ENCODE results near the gene CKLF.

The CKLF gene, protein sequence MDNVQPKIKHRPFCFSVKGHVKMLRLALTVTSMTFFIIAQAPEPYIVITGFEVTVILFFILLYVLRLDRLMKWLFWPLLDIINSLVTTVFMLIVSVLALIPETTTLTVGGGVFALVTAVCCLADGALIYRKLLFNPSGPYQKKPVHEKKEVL

GRCh38 chr16:66552286-66553177 is at the start of gene CKLF:
TSS of gene CKLF (plus strand) at chr16:66552576. CDS start at chr16:66552716, 140 bp downstream.
- Histone ChIP-seq H3K36me3 (ENCODE audit: insufficient read depth, low read length) (peaks cover 2% of the 10 kb centered on the region), H3K9me3 (ENCODE audit: low read length) (no peaks in the 10 kb centered on the region), H3K4me1 (ENCODE audit: insufficient read depth, low read length) (peaks cover 41% of the 10 kb centered on the region), H3K27me3 (ENCODE audit: control insufficient read depth in 1 of 2, insufficient read depth in 2 of 2, low read length in 2 of 2) (no peaks in the 10 kb centered on the region), H3K27ac (ENCODE audit: low read depth, low read length) (peak within 1 kb of the TSS; percentile 98), H3K9ac (ENCODE audit: low read length) (peak within 1 kb of the TSS; percentile 86), H3K4me3 (ENCODE audit: low read depth in 1 of 2, low read length in 2 of 2) (peak within 1 kb of the TSS; percentile 62 to 89)

DNA sequence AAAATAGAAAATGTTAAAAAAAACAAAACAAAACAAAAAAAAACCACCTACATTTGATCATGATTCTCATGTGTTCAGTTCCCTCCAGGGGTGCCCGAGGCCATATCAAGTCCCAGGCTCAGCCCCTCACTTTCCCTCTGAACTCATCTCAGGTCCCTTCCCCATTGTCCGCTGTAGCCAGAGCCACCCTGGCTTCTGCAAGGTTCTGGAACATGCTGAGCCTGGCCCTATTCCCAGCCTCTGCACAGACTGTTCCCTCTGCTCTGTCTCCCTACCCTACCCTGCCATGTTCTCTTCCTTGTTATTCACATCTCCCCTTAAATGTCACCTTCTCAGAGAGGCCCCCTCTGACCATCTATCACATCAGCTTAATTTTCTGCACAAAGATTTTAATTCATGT is 49.3 kb upstream of the CKLF start:
- Histone ChIP-seq H3K27me3 (ENCODE audit: control insufficient read depth in 1 of 2, insufficient read depth in 2 of 2, low read length in 2 of 2) (no peaks in the 10 kb centered on the region), H3K9me3 (ENCODE audit: low read length) (no peaks in the 10 kb centered on the region), H3K27ac (ENCODE audit: low read depth, low read length) (no peak overlapping the region), H3K9ac (ENCODE audit: low read length) (no peak overlapping the region), H3K4me3 (ENCODE audit: low read depth in 1 of 2, low read length in 2 of 2) (no peak overlapping the region), H3K4me1 (ENCODE audit: insufficient read depth, low read length) (peaks cover 9% of the 10 kb centered on the region), H3K36me3 (ENCODE audit: insufficient read depth, low read length) (no peaks in the 10 kb centered on the region)

DNA sequence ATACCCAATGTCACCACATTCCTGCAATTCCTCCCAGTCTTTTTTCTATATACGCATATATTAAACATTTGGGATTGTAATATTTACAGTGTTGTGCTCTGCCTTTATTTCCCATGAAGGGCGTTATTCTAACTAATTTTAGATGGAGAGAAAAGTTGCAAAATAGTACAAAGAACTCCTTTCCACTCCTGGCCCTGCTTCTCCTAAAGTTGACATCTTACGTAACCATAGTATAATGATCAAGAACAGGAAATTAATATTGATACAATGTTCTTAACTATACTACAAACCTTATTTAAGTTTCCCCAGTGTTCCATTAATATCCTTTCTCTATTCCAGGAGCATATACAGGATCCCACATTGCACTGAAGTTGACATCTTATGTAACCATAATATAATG is 48.8 kb upstream of the CKLF start:
- H3K4me1 ChIP-seq (ENCODE audit: insufficient read depth, low read length), result peaks cover 9% of the 10 kb centered on the region
- H3K9me3 ChIP-seq (ENCODE audit: low read length), result no peaks in the 10 kb centered on the region
- peaks cover 4% of the 10 kb centered on the region for H3K36me3 ChIP-seq (ENCODE audit: insufficient read depth, low read length)
- no peak overlapping the region for H3K9ac ChIP-seq (ENCODE audit: low read length)
- H3K4me3 ChIP-seq (ENCODE audit: low read depth in 1 of 2, low read length in 2 of 2), result no peak overlapping the region
- no peak overlapping the region for H3K27ac ChIP-seq (ENCODE audit: low read depth, low read length)
- no peaks in the 10 kb centered on the region for H3K27me3 ChIP-seq (ENCODE audit: control insufficient read depth in 1 of 2, insufficient read depth in 2 of 2, low read length in 2 of 2)

- no peak overlapping the region for H3K27ac ChIP-seq (ENCODE audit: low read depth, low read length)
- peaks cover 16% of the 10 kb centered on the region for H3K4me1 ChIP-seq (ENCODE audit: insufficient read depth, low read length)
- no peak overlapping the region for H3K9ac ChIP-seq (ENCODE audit: low read length)
- peaks cover 26% of the 10 kb centered on the region for H3K36me3 ChIP-seq (ENCODE audit: insufficient read depth, low read length)
- no peaks in the 10 kb centered on the region for H3K9me3 ChIP-seq (ENCODE audit: low read length)
- no peaks in the 10 kb centered on the region for H3K27me3 ChIP-seq (ENCODE audit: control insufficient read depth in 1 of 2, insufficient read depth in 2 of 2, low read length in 2 of 2)
- H3K4me3 ChIP-seq (ENCODE audit: low read depth in 1 of 2, low read length in 2 of 2), result no peak overlapping the region
Observed at GRCh38 chr16:66507731-66508239, 44.6 kb upstream of the CKLF start.

GRCh38 chr16:66508248-66508913 is 44.0 kb upstream of the CKLF start:
- Histone ChIP-seq H3K4me1 (ENCODE audit: insufficient read depth, low read length) (peaks cover 13% of the 10 kb centered on the region), H3K27me3 (ENCODE audit: control insufficient read depth in 1 of 2, insufficient read depth in 2 of 2, low read length in 2 of 2) (no peaks in the 10 kb centered on the region), H3K9ac (ENCODE audit: low read length) (no peak overlapping the region), H3K36me3 (ENCODE audit: insufficient read depth, low read length) (peaks cover 32% of the 10 kb centered on the region), H3K4me3 (ENCODE audit: low read depth in 1 of 2, low read length in 2 of 2) (no peak overlapping the region), H3K27ac (ENCODE audit: low read depth, low read length) (no peak overlapping the region), H3K9me3 (ENCODE audit: low read length) (no peaks in the 10 kb centered on the region)

DNA sequence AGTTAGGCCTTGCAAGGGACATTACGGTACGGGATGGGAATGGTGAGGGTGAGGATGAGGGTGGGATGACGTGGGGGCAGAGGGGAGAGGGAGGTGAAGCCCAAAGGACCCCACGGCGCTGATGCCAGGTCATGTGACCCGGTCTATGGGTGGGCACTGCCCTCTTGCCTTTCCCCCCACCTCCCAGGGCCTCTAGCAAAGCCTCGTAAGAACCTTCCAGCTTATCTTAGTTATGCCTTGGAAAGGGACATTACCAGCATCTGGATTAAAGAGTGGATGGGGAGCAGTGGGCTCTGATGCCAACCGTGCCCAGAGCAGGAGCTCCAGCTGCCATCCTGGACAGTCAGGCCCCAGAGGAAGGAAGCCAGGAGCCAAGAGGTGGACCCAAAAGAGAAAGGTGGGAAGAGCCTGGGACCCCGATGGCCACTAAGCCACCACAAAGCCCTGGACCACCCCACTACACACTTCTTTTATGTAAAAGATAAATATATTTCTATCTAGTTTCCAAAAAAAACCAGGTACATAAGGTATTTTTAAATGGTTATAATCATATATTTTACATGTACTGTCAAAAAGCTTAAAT is 43.4 kb upstream of the CKLF start:
- H3K4me1 ChIP-seq (ENCODE audit: insufficient read depth, low read length), result peaks cover 12% of the 10 kb centered on the region
- H3K27ac ChIP-seq (ENCODE audit: low read depth, low read length), result no peak overlapping the region
- no peak overlapping the region for H3K9ac ChIP-seq (ENCODE audit: low read length)
- no peaks in the 10 kb centered on the region for H3K27me3 ChIP-seq (ENCODE audit: control insufficient read depth in 1 of 2, insufficient read depth in 2 of 2, low read length in 2 of 2)
- no peaks in the 10 kb centered on the region for H3K9me3 ChIP-seq (ENCODE audit: low read length)
- H3K36me3 ChIP-seq (ENCODE audit: insufficient read depth, low read length), result peaks cover 34% of the 10 kb centered on the region
- no peak overlapping the region for H3K4me3 ChIP-seq (ENCODE audit: low read depth in 1 of 2, low read length in 2 of 2)

GRCh38 chr16:66509576-66509975 is 42.8 kb upstream of the CKLF start:
- peaks cover 12% of the 10 kb centered on the region for H3K4me1 ChIP-seq (ENCODE audit: insufficient read depth, low read length)

DNA sequence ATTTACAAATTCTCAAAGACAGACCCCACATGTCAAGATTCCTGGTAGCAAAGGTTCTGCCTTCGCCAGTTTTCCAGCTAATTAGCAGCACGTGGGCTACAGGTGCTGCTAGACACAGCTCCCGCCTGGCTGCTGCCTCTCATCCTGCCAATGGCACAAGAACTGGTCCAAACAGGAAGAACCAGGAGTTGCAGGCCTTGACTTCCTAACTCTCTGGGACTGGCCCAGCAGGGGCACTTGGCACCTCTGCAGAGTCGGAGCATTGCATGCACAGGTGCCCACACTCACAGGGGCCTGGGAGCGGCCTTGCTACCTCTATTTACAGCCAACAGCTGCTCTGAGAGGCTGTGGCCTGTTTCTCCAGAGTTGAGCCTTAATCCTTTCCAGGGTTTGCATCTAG is 42.1 kb upstream of the CKLF start:
- no peak overlapping the region for H3K9ac ChIP-seq (ENCODE audit: low read length)
- peaks cover 12% of the 10 kb centered on the region for H3K4me1 ChIP-seq (ENCODE audit: insufficient read depth, low read length)
- no peaks in the 10 kb centered on the region for H3K27me3 ChIP-seq (ENCODE audit: control insufficient read depth in 1 of 2, insufficient read depth in 2 of 2, low read length in 2 of 2)
- no peaks in the 10 kb centered on the region for H3K9me3 ChIP-seq (ENCODE audit: low read length)
- H3K27ac ChIP-seq (ENCODE audit: low read depth, low read length), result no peak overlapping the region
- peaks cover 34% of the 10 kb centered on the region for H3K36me3 ChIP-seq (ENCODE audit: insufficient read depth, low read length)
- H3K4me3 ChIP-seq (ENCODE audit: low read depth in 1 of 2, low read length in 2 of 2), result no peak overlapping the region

More at GRCh38 chr16:66509576-66509975, 42.8 kb upstream of the CKLF start:
- Histone ChIP-seq H3K36me3 (ENCODE audit: insufficient read depth, low read length) (peaks cover 34% of the 10 kb centered on the region), H3K27me3 (ENCODE audit: control insufficient read depth in 1 of 2, insufficient read depth in 2 of 2, low read length in 2 of 2) (no peaks in the 10 kb centered on the region), H3K9ac (ENCODE audit: low read length) (no peak overlapping the region), H3K27ac (ENCODE audit: low read depth, low read length) (no peak overlapping the region), H3K9me3 (ENCODE audit: low read length) (no peaks in the 10 kb centered on the region), H3K4me3 (ENCODE audit: low read depth in 1 of 2, low read length in 2 of 2) (no peak overlapping the region)

GRCh38 chr16:66510711-66511601 is 41.4 kb upstream of the CKLF start:
- Histone ChIP-seq H3K9ac (ENCODE audit: low read length) (no peak overlapping the region), H3K27ac (ENCODE audit: low read depth, low read length) (no peak overlapping the region), H3K4me3 (ENCODE audit: low read depth in 1 of 2, low read length in 2 of 2) (no peak overlapping the region), H3K27me3 (ENCODE audit: control insufficient read depth in 1 of 2, insufficient read depth in 2 of 2, low read length in 2 of 2) (no peaks in the 10 kb centered on the region), H3K36me3 (ENCODE audit: insufficient read depth, low read length) (peaks cover 34% of the 10 kb centered on the region), H3K9me3 (ENCODE audit: low read length) (no peaks in the 10 kb centered on the region), H3K4me1 (ENCODE audit: insufficient read depth, low read length) (peaks cover 15% of the 10 kb centered on the region)

DNA sequence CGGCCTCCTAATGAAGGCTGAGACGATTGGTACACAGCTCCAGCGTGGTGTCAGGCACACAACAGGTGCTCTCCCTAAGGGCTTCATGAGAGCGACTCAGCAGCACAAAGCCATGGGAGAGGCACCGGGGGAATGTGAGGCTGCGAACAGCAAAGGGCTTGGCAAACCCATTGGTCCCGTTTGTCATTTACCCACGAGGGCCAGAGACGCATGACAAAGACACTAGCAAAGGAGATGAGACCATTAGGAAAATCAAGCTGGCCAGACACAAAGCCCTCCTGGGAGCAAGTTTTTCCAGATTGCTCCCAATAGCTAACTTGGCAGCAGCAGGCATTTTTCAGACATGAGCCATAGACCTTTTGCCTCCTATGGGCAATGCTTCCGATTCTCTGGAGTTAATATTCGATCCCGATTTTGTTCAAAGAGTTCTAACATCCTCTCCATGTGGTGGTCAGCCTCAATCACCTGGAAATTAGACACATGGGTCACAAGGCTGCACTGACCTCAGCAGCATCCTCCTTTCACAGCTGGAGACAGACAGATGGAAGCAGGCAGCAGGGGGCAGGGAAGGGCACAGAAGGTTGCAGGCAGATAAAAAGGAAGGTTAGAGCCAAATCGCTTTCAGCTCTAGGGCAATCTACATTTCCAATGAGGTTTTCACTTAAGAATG is 40.6 kb upstream of the CKLF start:
- peaks cover 23% of the 10 kb centered on the region for H3K4me1 ChIP-seq (ENCODE audit: insufficient read depth, low read length)
- no peak overlapping the region for H3K27ac ChIP-seq (ENCODE audit: low read depth, low read length)
- H3K36me3 ChIP-seq (ENCODE audit: insufficient read depth, low read length), result peaks cover 34% of the 10 kb centered on the region
- no peak overlapping the region for H3K9ac ChIP-seq (ENCODE audit: low read length)
- H3K4me3 ChIP-seq (ENCODE audit: low read depth in 1 of 2, low read length in 2 of 2), result no peak overlapping the region
- H3K9me3 ChIP-seq (ENCODE audit: low read length), result no peaks in the 10 kb centered on the region
- H3K27me3 ChIP-seq (ENCODE audit: control insufficient read depth in 1 of 2, insufficient read depth in 2 of 2, low read length in 2 of 2), result no peaks in the 10 kb centered on the region
